ENCODE results near the gene DENND2C. TPM values are rescaled to one million over a fixed set of nuclear protein-coding genes. Genes with fewer than 3 reads are reported as not detected.

The DENND2C gene, protein sequence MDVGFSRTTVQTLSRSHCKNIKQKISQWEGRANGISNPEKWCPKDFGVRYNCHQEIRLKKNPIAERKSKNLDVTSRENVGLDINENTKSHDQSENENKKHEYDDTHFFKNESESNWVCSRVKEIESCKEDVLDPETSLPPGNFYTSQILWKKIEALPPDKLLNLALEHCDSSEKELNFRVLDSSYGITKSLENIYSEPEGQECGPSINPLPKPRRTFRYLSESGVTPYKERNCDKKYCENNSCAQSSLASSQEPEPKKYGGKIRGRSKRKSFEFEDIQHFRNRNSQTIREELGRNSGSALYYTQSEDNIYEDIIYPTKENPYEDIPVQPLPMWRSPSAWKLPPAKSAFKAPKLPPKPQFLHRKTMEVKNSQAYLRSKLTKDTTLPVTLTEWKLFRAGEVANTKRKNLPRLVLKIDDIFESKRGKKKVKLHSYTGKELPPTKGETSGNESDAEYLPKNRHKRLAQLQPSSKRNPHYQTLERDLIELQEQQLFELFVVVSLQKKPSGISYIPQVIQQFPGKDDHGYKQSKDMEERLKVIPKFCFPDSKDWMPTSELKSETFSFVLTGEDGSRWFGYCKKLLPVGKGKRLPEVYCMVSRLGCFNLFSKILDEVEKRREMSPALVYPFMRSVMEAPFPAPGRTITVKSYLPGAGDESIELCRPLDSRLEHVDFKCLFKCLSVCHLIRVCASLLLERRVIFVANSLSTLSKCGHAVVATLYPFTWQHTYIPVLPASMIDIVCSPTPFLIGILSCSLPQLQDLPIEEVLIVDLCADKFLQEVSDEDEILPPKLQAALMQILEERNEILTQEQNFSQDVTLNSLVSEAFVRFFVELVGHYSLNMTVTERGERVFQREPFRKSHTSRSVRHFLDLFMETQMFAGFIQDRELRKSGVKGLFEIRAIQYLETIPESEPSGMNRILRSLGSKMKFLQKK
- total RNA-seq = 2.8 TPM

DNA sequence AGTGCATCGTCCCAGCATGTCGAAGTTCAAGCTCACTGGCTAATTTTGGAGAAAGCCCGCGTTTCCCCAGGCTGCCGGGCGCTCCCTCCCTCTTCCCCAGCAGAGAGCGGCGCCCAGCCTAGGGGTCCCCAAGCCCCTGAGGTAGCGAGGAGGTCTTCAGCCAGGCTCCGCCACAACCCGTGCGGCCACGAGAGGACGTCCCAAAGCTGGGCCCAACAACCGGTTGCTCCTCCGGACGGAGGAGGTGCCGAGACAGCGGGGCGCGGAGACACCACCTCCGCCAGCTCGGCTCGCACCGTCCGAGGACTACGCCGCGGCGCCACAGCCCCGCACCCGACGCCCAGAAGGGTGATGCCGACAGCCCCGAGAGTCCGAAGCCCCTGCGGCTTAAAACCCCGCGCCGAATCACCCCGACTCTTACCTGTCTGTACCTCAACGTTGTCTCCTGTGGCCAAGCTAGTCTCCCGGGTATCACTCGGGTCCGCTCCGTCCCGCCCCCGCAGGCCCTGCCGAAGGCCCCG lies at the start of gene DENND2C:
Gene DENND2C (minus strand): TSS at position 488 of the 521 bp plus-strand sequence. CDS start 44,065 bp downstream, outside the sequence.
- Histone ChIP-seq H3K4me1 (ENCODE audit: insufficient read depth, low read length) (peaks cover 11% of the 10 kb centered on the region), H3K27me3 (ENCODE audit: insufficient read depth, low read length) (peaks cover 16% of the 10 kb centered on the region), H3K4me3 (ENCODE audit: low read length) (peak within 1 kb of the TSS; percentile 57), H3K9me3 (ENCODE audit: low read depth, low read length) (no peaks in the 10 kb centered on the region)

DNA sequence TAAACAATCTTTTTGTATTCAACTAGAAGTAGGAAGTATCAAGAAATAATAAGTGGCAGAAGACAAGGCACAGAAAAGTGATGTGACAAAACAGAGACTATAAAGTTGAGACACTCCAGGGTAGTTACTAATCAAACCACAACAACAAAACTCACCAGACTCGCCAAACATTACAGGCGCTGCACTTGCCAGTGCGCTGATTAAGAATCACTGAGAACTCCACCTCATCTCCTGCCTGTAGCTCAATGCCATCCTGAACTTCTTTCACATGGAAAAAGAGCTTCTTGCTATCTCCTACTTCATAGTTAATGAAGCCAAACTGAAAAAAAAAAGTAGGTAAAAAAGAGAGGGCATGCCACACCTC lies 49.6 kb upstream of the DENND2C start:
- H3K4me1 ChIP-seq (ENCODE audit: insufficient read depth, low read length) = peaks cover 21% of the 10 kb centered on the region
- no peaks in the 10 kb centered on the region for H3K27me3 ChIP-seq (ENCODE audit: insufficient read depth, low read length)
- H3K9me3 ChIP-seq (ENCODE audit: low read depth, low read length) = no peaks in the 10 kb centered on the region

DNA sequence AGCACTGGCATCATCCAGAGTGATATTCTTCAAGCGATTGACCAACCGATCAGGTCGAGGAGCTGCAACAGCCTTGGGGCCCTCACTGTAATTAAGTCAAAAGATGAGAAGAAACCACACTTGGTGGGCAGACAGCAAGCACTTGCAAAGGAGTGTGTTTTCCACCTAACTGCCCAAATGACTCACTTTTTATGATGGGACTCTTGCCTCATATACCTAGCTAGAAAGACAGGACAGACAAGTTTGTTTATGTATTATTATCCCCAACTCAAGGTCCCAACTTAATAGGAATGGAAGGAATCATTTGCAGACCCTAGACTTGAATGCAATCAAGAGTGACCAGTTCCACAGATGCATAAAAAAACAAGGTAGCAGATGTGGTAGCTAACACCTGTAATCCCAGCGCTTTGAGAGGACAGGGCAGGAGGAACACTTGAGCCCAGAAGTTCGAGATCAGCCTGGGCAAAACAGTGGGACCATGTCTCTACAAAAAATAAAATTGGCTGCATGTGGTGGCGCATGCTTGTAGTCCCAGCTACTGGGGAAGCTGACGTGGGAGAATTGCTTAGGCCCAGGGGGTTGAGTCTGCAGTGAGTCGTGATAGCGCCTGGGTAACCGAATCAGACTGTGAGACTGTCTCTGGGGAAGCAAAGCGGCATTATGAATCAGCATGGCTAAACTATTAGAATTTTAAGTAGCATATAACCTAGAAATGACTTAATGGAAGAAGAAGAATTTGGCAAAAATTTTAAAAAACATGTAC lies 49.0 kb upstream of the DENND2C start:
- no peaks in the 10 kb centered on the region for H3K9me3 ChIP-seq (ENCODE audit: low read depth, low read length)
- H3K4me3 ChIP-seq (ENCODE audit: low read length) = no peak overlapping the region
- H3K27me3 ChIP-seq (ENCODE audit: insufficient read depth, low read length) = no peaks in the 10 kb centered on the region
- peaks cover 21% of the 10 kb centered on the region for H3K4me1 ChIP-seq (ENCODE audit: insufficient read depth, low read length)

More for the DNA sequence above, 49.6 kb upstream of the DENND2C start:
- no peak overlapping the region for H3K4me3 ChIP-seq (ENCODE audit: low read length)

DNA sequence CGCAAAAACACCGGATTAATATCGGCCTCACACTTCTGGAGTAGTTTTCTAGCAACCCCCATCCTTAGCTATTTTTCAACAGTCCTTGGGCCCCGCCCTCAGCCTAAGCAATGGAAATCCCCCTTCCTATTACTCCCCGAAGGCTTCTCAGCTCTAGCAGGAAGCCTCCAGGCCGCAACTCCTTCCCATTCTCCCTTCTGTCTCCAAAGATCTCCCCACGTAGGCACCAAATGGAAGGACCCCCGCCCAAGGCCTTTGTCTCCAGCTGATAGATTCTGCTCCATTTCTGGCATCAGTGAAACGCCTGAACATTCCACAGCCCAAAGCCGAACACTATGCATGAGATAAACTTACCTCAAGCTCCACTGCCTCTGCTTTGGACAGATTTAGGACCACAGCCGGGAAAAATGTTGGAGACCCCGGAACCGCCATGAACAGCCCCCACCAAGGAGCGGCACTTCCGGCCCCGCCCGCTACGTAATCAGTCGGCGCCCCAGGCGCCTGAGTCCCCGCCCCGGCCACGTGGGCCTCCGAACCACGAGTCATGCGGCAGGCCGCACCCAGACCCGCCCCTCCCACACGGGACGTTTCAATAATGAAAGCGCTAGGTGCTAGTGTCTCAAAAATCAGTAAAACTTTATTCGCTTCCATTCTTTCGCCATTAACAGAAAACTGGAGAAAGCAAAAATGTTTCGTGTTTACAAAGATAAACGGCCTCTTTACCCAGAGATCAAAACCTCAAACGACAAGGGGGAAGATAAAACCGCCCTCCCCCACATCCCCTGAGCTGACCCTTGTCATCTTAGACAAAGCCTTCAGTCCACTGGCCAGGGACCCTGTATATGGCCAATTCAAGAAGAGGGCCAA lies 46.7 kb upstream of the DENND2C start, which contains the start of gene NRAS:
Gene NRAS (minus strand): TSS at position 468 of the 867 bp plus-strand sequence. CDS start 611 bp downstream, outside the sequence.
- H3K9me3 ChIP-seq (ENCODE audit: low read depth, low read length) = no peaks in the 10 kb centered on the region
- H3K4me3 ChIP-seq (ENCODE audit: low read length) = peak within 1 kb of the TSS; percentile 91
- H3K27me3 ChIP-seq (ENCODE audit: insufficient read depth, low read length) = no peaks in the 10 kb centered on the region
- peaks cover 21% of the 10 kb centered on the region for H3K4me1 ChIP-seq (ENCODE audit: insufficient read depth, low read length)

DNA sequence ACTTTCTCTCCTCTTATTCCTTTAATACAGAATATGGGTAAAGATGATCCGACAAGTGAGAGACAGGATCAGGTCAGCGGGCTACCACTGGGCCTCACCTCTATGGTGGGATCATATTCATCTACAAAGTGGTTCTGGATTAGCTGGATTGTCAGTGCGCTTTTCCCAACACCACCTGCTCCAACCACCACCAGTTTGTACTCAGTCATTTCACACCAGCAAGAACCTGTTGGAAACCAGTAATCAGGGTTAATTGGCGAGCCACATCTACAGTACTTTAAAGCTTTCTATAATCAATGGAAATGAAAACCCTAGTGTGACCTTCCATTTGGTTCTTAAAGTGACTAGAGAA lies 46.1 kb upstream of the DENND2C start:
- no peaks in the 10 kb centered on the region for H3K9me3 ChIP-seq (ENCODE audit: low read depth, low read length)
- H3K27me3 ChIP-seq (ENCODE audit: insufficient read depth, low read length) = no peaks in the 10 kb centered on the region
- H3K4me3 ChIP-seq (ENCODE audit: low read length) = peak overlapping the region; percentile 91
- H3K4me1 ChIP-seq (ENCODE audit: insufficient read depth, low read length) = peaks cover 21% of the 10 kb centered on the region

DNA sequence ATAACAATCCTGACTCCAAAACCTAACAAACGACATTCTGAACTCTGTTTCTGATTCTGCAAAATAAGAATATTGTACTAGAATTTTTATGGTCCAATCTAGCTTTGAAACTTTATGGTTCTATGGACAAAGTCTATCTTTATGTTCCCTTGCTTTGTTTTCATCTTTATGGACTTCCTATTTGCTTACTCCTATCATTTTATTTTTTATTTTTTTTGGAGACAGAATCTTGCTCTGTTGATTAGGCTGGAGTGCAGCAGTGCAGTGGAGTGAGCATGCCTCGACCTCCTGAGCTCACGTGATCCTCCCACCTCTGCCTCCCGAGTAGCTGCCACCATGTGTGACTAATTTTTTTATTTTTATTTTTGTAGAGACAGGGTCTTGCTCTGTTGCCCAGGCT lies 43.1 kb upstream of the DENND2C start:
- Histone ChIP-seq H3K4me1 (ENCODE audit: insufficient read depth, low read length) (peaks cover 21% of the 10 kb centered on the region), H3K27me3 (ENCODE audit: insufficient read depth, low read length) (no peaks in the 10 kb centered on the region), H3K9me3 (ENCODE audit: low read depth, low read length) (no peaks in the 10 kb centered on the region), H3K4me3 (ENCODE audit: low read length) (no peak overlapping the region)

DNA sequence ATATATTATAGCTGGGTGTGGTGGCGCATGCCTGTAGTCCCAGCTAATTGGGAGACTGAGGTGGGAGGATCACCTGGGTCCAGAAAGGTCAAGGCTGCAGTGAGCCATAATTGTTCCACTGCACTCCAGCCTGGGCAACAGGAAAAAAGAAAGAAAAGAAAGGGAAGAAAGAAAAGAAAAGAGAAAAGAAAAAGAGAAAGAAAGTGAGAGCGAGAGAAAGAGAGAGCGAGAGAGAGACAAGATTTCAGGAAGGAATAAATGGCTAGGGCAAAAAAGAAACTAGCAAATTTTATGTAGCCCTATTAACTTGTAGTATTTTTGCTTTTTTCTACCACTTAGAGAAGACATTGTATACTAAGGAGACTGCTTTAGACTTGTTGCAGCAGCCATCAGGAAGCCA lies 40.5 kb upstream of the DENND2C start:
- Histone ChIP-seq H3K4me1 (ENCODE audit: insufficient read depth, low read length) (peaks cover 5% of the 10 kb centered on the region), H3K9me3 (ENCODE audit: low read depth, low read length) (no peaks in the 10 kb centered on the region), H3K27me3 (ENCODE audit: insufficient read depth, low read length) (no peaks in the 10 kb centered on the region), H3K4me3 (ENCODE audit: low read length) (no peak overlapping the region)

DNA sequence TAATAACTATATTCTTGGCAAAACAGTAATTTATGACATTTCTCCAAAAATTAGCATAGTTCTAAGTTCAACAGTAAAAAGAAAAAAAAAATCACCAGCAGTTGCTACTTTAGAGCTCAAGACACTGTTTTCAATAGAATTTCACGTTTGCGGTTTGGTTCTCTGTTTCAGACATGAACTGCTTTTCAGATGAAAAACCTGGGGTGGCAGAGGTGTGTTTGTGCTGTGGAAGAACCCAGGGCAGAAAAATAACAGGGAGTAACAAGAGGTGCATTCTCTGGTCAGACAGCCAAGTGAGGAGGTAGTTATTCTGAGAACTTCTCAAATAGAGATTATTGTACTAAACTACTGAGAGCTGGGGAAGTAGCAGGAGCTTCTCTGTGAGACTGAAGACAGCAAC lies 37.8 kb upstream of the DENND2C start:
- Histone ChIP-seq H3K27me3 (ENCODE audit: insufficient read depth, low read length) (no peaks in the 10 kb centered on the region), H3K4me3 (ENCODE audit: low read length) (no peak overlapping the region), H3K9me3 (ENCODE audit: low read depth, low read length) (no peaks in the 10 kb centered on the region), H3K4me1 (ENCODE audit: insufficient read depth, low read length) (no peaks in the 10 kb centered on the region)

DNA sequence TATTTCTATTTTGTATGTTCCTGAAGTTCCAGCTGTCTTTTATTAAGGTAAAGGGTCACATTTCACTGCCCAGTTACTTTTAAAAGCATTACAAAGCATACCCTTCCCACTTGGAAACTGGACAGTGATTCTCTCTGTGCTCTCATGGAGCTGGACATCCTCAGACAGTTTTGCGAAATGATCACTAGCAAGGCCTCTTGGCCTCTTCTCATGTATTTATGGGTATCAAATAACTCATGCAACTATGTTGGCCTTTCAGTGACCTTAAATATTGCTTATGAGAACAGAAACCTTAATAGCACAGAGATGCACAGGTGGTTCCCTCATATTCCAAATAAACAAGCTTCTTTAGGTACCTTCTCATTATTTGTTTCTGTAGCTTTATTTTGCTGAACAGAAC lies 33.4 kb upstream of the DENND2C start:
- Histone ChIP-seq H3K4me1 (ENCODE audit: insufficient read depth, low read length) (no peaks in the 10 kb centered on the region), H3K4me3 (ENCODE audit: low read length) (no peak overlapping the region), H3K27me3 (ENCODE audit: insufficient read depth, low read length) (no peaks in the 10 kb centered on the region), H3K9me3 (ENCODE audit: low read depth, low read length) (no peaks in the 10 kb centered on the region)

DNA sequence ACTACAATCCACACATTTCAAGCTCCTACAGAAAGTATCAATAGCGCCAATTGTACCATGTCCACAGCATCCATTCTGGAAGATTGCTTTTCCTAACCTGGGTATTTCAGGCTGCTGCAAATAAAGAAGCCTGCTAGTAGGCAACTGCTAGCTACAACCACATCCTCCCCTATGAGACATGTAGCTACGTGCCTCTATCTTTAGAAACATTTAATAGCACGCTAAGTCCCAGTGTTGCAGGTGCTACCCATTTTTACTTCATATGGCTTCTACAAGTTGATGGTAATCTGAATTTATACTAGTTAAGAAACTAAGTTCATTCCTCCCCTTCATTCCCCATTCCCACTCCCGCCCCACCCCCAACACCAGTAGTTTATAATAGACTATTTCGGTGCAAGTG lies 32.9 kb upstream of the DENND2C start:
- H3K9me3 ChIP-seq (ENCODE audit: low read depth, low read length) = no peaks in the 10 kb centered on the region
- H3K4me1 ChIP-seq (ENCODE audit: insufficient read depth, low read length) = no peaks in the 10 kb centered on the region
- no peak overlapping the region for H3K4me3 ChIP-seq (ENCODE audit: low read length)
- no peaks in the 10 kb centered on the region for H3K27me3 ChIP-seq (ENCODE audit: insufficient read depth, low read length)

DNA sequence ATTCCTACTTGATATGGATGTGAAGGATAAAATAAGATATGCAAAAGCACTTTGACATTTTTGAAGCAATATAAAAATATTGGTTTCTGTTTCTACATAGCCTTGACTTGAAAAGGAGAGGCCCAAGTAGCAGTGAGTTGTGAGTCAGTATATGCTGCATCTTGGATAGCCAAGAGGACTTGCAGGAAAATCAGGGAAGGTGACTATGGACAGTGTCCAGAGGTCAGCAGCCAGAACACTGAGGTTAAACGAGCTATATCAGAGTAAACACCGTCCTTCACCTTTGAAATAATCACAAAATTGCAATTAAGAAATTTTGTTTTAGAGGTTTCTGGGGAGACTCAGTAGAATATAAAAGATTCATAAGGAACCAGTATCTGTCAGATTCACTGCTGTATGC lies 32.1 kb upstream of the DENND2C start:
- Histone ChIP-seq H3K4me3 (ENCODE audit: low read length) (no peak overlapping the region), H3K27me3 (ENCODE audit: insufficient read depth, low read length) (no peaks in the 10 kb centered on the region), H3K9me3 (ENCODE audit: low read depth, low read length) (no peaks in the 10 kb centered on the region), H3K4me1 (ENCODE audit: insufficient read depth, low read length) (no peaks in the 10 kb centered on the region)

DNA sequence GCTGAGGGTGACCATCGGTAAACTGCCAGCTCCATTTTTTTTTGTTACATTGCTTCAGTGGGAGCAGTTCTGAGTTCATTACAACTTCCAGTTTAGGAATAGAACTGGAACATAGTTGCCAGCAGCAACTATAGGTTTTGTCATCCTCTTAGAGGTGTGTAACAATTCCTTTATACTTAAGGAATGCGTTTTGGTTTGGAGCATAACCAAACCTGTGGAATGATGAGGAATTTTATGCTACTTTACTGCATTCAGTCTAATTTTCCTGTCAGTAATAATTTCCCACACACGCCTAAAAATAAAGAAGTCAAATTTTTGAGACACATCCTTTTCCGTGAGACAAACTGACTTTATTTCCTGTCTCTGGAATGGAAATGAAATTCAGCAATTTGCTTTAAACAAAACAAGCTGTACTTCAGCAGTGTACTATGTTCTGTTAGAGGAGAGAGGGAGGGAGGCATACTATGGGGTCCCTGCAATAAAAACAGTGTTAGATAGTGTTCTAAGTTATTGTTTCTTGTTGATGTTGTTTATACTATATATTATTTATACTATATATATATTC lies 30.3 kb upstream of the DENND2C start:
- Histone ChIP-seq H3K27me3 (ENCODE audit: insufficient read depth, low read length) (no peaks in the 10 kb centered on the region), H3K4me3 (ENCODE audit: low read length) (no peak overlapping the region), H3K9me3 (ENCODE audit: low read depth, low read length) (no peaks in the 10 kb centered on the region), H3K4me1 (ENCODE audit: insufficient read depth, low read length) (no peaks in the 10 kb centered on the region)

DNA sequence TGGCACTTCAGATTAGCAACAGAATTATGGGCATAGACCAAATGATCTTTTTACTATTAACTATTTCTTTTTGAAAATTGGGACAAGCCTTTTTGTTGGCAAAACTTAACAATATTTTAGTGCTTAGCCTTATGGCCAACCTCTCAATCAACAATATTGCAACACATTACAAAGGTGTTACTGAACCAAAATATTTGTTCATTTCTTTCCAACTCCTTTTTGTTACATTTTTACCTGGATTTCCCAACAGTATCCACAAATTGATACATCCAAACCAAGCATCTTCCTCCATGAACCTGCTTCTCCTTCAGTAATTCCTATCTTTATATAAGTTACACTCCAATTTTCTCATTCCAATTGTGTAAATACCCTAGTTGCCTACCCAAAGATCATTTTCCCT lies 27.0 kb upstream of the DENND2C start:
- H3K4me1 ChIP-seq (ENCODE audit: insufficient read depth, low read length) = no peaks in the 10 kb centered on the region
- H3K9me3 ChIP-seq (ENCODE audit: low read depth, low read length) = no peaks in the 10 kb centered on the region
- no peak overlapping the region for H3K4me3 ChIP-seq (ENCODE audit: low read length)
- no peaks in the 10 kb centered on the region for H3K27me3 ChIP-seq (ENCODE audit: insufficient read depth, low read length)
